GM18511 (cell line): ENCODE results near the gene JAZF1.

Experiments
- ATAC-seq: cut with Tn5 transposase; IDR thresholded peaks from one replicate; pipeline ENCODE4 v1.9.1; 2021; ENCODE audit warnings: mild to moderate bottlenecking, moderate library complexity; ENCODE audit not compliant: unreplicated experiment

JAZF1 gene

GRCh38 chr7:28052933-28053332, 127.7 kb downstream of the JAZF1 start:
- no peak for ATAC-seq

GRCh38 chr7:28048694-28049093, 131.9 kb downstream of the JAZF1 start:
- no peak for ATAC-seq

GRCh38 chr7:28046035-28046434, 134.6 kb downstream of the JAZF1 start:
- ATAC-seq = no peak

GRCh38 chr7:28045592-28045991, 135.0 kb downstream of the JAZF1 start:
- ATAC-seq = no peak

- no peak for ATAC-seq
These were observed 135.8 kb downstream of the JAZF1 start for GRCh38 chr7:28044825-28045224.

GRCh38 chr7:28042721-28043120, 137.9 kb downstream of the JAZF1 start:
- no peak for ATAC-seq

- no peak for ATAC-seq
These were observed 138.9 kb downstream of the JAZF1 start for GRCh38 chr7:28041508-28042314.

- no peak for ATAC-seq
These were observed 142.3 kb downstream of the JAZF1 start for GRCh38 chr7:28038175-28038797.

- peak; percentile 94 for ATAC-seq
These were observed 143.2 kb downstream of the JAZF1 start for GRCh38 chr7:28037220-28038010.

GRCh38 chr7:28036696-28037095, 143.9 kb downstream of the JAZF1 start:
- ATAC-seq = peak; percentile 19

GRCh38 chr7:28033386-28033785, 147.2 kb downstream of the JAZF1 start:
- ATAC-seq = no peak

GRCh38 chr7:28032738-28033380, 147.7 kb downstream of the JAZF1 start:
- ATAC-seq = no peak

- no peak for ATAC-seq
These were observed 151.5 kb downstream of the JAZF1 start for GRCh38 chr7:28029051-28029450.

- ATAC-seq = no peak
These were observed 152.1 kb downstream of the JAZF1 start for GRCh38 chr7:28028471-28028870.

- no peak for ATAC-seq
These were observed 154.4 kb downstream of the JAZF1 start for GRCh38 chr7:28026237-28026636.

GRCh38 chr7:28024786-28025334, 155.7 kb downstream of the JAZF1 start:
- no peak for ATAC-seq

GRCh38 chr7:28020302-28020940, 160.2 kb downstream of the JAZF1 start:
- peak; percentile 77 for ATAC-seq

GRCh38 chr7:28018856-28019465, 161.6 kb downstream of the JAZF1 start:
- no peak for ATAC-seq

- no peak for ATAC-seq
These were observed 162.1 kb downstream of the JAZF1 start for GRCh38 chr7:28018446-28018845.

- ATAC-seq = no peak
These were observed 162.6 kb downstream of the JAZF1 start for GRCh38 chr7:28018020-28018419.
